AG09319 (cell line): ENCODE data around the gene IL21R.
A peak's percentile ranks its signal among the peaks of the same experiment; 100 is the strongest.

ENCODE experiments used
- DNase-seq: peaks from one replicate; pipeline ENCODE4 v3.0.0-alpha.2; 2010; ENCODE audit warnings: low read depth; ENCODE audit errors: extremely low read depth
- CTCF ChIP-seq: IDR thresholded peaks from 2 replicates; pipeline ENCODE4 v1.5.1; 2011; ENCODE audit warnings: low read depth, mild to moderate bottlenecking, inconsistent platforms, low read length, moderate library complexity

IL21R gene

GRCh38 chr16:27473101-27473900 lies 71.3 kb downstream of the IL21R start:
- DNase-seq = no peak
- TF ChIP-seq CTCF = no peak

GRCh38 chr16:27474041-27474440 lies 72.1 kb downstream of the IL21R start:
- DNase-seq = no peak
- no peak for TF ChIP-seq CTCF

- DNase-seq = no peak
- TF ChIP-seq CTCF = no peak
Observed at GRCh38 chr16:27474921-27475320, 72.9 kb downstream of the IL21R start.

GRCh38 chr16:27475561-27475960 lies 73.6 kb downstream of the IL21R start:
- TF ChIP-seq CTCF = no peak
- peak; percentile 45 for DNase-seq

- no peak for TF ChIP-seq CTCF
- DNase-seq = no peak
Observed at GRCh38 chr16:27476240-27476639, 74.3 kb downstream of the IL21R start.

GRCh38 chr16:27480761-27481160 lies 78.8 kb downstream of the IL21R start:
- no peak for TF ChIP-seq CTCF
- no peak for DNase-seq

- no peak for DNase-seq
- TF ChIP-seq CTCF = no peak
Observed at GRCh38 chr16:27481282-27481934, 79.4 kb downstream of the IL21R start.
